ENCODE data around the gene RAB27B.

Gene RAB27B

DNA sequence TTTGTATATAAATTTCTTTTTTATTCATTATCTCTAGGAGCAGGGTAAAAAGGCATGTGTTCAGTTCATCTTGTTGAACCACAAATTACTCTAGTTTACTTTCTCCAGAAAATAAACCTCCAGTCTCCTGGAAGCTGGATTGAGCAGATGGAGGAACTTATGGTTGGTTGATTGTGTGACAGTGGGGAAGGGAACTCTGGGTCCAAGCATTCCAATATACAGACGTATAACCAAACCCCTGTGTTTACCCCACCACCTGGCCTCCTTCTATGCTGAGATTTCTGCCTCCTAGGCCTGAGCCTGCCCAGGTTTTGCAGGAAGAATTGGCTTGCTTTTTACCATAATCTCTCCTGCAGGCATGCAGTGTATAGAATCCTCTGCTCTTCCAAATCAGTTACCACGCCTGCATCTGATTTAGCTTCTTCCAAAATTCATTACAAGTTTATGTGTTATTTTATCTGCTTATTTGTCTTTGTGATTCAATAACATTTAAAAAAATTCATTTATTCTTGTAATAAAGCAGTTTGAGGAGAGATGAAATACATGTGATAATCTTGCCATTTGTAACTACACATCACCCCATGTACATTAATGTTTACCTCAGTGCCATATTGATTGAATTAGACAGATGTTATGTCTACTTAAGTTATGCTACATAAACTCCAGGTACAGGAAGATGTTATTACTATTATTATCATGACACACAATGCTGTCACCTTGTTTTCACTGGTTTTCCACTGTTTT, 2.5 kb upstream of the RAB27B start:
- ChIA-PET CTCF (no interaction called here), POLR2A (ENCODE audit: low non-redundant PET) (no interaction called here)
- no peak overlapping the region for H3K27ac ChIP-seq
- TF ChIP-seq, protein P1, sequence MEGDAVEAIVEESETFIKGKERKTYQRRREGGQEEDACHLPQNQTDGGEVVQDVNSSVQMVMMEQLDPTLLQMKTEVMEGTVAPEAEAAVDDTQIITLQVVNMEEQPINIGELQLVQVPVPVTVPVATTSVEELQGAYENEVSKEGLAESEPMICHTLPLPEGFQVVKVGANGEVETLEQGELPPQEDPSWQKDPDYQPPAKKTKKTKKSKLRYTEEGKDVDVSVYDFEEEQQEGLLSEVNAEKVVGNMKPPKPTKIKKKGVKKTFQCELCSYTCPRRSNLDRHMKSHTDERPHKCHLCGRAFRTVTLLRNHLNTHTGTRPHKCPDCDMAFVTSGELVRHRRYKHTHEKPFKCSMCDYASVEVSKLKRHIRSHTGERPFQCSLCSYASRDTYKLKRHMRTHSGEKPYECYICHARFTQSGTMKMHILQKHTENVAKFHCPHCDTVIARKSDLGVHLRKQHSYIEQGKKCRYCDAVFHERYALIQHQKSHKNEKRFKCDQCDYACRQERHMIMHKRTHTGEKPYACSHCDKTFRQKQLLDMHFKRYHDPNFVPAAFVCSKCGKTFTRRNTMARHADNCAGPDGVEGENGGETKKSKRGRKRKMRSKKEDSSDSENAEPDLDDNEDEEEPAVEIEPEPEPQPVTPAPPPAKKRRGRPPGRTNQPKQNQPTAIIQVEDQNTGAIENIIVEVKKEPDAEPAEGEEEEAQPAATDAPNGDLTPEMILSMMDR (conservative IDR thresholded peaks at IDR 0.05; ENCODE audit: low read depth), result no peak
- no peak for DNase-seq (ENCODE audit: low spot score)

DNA sequence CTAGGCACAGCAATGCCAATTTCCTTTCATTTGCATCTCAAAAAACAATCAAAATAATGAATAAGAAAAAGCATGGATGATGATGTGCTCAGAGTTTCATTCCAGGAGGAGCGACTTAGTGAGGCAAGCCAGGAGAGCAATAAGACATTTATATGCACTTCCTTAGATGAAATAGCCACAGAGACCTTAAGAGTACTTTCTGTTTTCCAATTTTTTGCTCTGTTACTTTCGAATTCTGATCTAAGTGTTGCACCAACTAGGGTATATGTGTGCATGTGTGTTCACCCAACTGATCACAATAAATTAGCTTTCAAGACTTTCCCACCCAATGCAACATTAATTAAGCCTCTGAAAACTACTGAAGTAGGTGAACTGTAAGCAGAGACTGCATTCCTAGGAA, 709 bp downstream of the RAB27B start:
- ChIA-PET CTCF (no interaction called here), POLR2A (ENCODE audit: low non-redundant PET) (no interaction called here)
- no peak for DNase-seq (ENCODE audit: low spot score)
- H3K27ac ChIP-seq, result peak overlapping the region; percentile 94
- TF ChIP-seq, protein P1 (conservative IDR thresholded peaks at IDR 0.05; ENCODE audit: low read depth), result no peak

DNA sequence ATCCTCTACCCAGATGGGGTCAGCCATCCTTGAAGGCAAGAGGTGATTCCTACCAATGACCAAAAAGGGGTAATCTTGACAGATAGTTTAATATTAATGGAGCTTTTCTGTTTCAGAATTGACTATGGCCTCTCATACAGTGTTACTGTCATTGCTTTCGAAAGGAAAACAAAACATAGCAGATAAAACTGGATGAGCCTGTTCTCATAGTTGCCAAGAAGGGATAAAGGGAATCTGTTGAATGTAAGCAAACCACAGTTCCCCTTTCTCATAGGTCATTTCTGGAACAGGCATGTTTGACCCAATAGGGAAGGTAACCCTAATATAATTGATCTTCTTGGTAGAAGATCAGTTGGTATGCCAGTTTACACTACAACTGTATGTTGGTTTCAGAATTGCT, 1.6 kb downstream of the RAB27B start:
- DNase-seq (ENCODE audit: low spot score), result no peak
- POLR2A ChIA-PET (ENCODE audit: low non-redundant PET), result no interaction called here
- TF ChIP-seq, protein P1 (conservative IDR thresholded peaks at IDR 0.05; ENCODE audit: low read depth), result no peak
- CTCF ChIA-PET, result no interaction called here
- H3K27ac ChIP-seq, result no peak overlapping the region

DNA sequence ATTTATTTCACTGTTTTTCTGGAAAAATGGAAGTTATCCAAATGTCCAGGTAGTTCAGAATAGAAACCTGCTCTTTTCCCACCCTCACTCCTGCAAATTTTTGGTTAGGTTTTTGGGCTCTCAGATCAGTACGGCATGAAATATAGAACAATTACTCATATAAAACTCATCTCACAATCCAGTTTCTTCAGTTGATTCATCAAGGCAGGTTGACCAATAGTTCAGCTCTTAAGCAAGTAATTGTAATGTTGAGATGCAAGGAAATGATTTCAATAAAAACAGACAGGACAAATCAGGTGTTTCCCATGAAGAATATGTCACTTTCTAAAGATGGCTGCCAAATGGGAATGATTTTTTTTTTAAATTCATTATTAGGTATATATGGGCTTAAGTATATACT, 2.0 kb downstream of the RAB27B start:
- TF ChIP-seq, protein P1 (conservative IDR thresholded peaks at IDR 0.05; ENCODE audit: low read depth), result no peak
- ChIA-PET CTCF (no interaction called here), POLR2A (ENCODE audit: low non-redundant PET) (no interaction called here)
- DNase-seq (ENCODE audit: low spot score), result no peak
- H3K27ac ChIP-seq, result no peak overlapping the region

DNA sequence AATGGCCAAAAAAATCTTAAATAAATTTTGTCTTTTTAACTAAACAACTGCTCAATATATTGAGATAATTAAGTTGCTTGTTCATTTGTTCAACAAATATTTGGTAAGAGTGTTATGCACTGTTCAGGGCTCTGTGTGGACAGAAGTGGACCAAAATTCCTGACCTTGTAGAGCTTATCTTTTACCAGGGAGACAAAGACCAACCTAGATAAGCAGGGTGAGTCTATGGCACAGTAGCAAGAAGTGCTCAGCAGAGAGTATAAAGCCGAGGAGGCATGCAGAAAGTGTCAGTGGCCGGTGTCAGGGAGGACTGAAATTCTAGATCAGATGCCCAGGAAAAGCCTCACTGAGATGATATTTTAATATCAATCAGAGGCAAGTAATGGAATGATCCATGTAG, 2.6 kb downstream of the RAB27B start:
- no peak for DNase-seq (ENCODE audit: low spot score)
- CTCF ChIA-PET, result no interaction called here
- POLR2A ChIA-PET (ENCODE audit: low non-redundant PET), result no interaction called here
- H3K27ac ChIP-seq, result no peak overlapping the region
- TF ChIP-seq, protein P1 (conservative IDR thresholded peaks at IDR 0.05; ENCODE audit: low read depth), result no peak

DNA sequence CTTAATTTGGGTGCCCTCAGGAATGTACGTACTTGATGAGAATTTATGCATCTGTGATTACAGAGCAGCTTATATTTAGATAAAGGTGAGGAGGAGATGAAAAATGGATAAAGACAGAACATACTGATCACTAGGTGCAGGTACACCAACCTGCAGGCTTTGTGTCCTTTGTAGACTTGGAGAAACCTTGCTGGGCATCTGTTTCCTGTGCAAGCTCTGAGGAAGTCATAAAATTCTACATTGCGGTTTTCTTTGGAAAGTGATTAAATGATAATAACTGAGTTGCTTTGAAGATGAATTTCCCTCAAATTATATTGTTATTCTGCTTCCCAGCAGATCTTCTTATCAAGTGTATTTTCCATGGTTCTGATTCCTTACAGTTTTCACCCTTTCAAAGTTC, 7.7 kb downstream of the RAB27B start:
- TF ChIP-seq, protein P1 (conservative IDR thresholded peaks at IDR 0.05; ENCODE audit: low read depth), result no peak
- no peak overlapping the region for H3K27ac ChIP-seq
- ChIA-PET POLR2A (ENCODE audit: low non-redundant PET) (no interaction called here), CTCF (no interaction called here)
- no peak for DNase-seq (ENCODE audit: low spot score)
